GM12875 (cell line): ENCODE measurements around the gene ACSS1.

Experiments used
- H3K4me3 ChIP-seq: one replicate; pipeline ENCODE4 v1.5.1; 2011; ENCODE audit warnings: low read depth, low read length, control low read depth
- TF ChIP-seq, protein P1 (sequence below): IDR thresholded peaks from 2 replicates; pipeline ENCODE4 v1.5.1; 2011; ENCODE audit warnings: low read depth, mild to moderate bottlenecking, control low read depth, inconsistent platforms, low read length, moderate library complexity, borderline replicate concordance; ENCODE audit not compliant: insufficient read depth

ACSS1 gene

DNA sequence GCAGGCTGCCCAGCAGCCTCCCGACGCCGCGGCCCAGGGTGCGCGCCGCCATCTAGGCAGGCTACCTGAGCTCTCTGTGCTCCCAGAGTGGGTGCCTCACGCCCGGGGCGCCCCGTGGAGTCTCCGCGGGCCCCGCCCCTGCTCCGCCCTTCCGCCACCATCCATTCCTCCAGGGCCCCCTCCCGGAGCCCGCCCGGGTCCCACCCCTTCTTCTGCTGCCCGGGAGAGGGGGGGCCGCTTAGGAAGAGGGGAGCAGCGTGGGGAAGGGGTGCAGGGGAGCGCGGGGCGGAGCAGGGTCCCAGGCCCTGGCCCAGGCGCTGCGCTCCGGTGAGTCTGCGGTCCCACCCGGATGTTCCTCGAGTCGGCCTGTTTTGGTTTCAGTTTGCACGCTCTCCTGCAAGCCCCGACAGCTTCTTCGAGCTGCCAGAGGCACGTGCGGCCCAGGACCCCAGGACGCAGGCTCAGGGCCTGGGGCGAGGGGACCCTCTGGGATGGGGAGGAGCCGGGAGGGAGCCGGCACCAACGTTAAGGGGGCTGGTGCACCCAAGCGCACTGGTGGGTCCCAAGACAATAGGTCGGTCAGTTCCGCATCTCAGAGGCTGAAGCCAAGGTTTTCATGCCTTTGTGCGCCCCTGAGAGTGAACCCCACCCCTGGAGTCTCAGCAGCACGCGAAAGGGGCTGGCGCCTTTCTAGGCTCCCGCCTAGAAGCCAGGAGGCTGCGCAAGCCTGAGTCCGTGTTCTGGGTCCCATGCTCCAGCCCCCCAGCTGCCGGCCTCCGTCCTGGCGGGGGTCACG, at the start of gene ACSS1:
ACSS1 (minus strand) TSS at position 89 of the 796 bp plus-strand sequence; CDS start at position 52, 37 bp downstream.
- TF ChIP-seq, protein P1, sequence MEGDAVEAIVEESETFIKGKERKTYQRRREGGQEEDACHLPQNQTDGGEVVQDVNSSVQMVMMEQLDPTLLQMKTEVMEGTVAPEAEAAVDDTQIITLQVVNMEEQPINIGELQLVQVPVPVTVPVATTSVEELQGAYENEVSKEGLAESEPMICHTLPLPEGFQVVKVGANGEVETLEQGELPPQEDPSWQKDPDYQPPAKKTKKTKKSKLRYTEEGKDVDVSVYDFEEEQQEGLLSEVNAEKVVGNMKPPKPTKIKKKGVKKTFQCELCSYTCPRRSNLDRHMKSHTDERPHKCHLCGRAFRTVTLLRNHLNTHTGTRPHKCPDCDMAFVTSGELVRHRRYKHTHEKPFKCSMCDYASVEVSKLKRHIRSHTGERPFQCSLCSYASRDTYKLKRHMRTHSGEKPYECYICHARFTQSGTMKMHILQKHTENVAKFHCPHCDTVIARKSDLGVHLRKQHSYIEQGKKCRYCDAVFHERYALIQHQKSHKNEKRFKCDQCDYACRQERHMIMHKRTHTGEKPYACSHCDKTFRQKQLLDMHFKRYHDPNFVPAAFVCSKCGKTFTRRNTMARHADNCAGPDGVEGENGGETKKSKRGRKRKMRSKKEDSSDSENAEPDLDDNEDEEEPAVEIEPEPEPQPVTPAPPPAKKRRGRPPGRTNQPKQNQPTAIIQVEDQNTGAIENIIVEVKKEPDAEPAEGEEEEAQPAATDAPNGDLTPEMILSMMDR: no peak
- H3K4me3 ChIP-seq: peak within 1 kb of the TSS; percentile 76

DNA sequence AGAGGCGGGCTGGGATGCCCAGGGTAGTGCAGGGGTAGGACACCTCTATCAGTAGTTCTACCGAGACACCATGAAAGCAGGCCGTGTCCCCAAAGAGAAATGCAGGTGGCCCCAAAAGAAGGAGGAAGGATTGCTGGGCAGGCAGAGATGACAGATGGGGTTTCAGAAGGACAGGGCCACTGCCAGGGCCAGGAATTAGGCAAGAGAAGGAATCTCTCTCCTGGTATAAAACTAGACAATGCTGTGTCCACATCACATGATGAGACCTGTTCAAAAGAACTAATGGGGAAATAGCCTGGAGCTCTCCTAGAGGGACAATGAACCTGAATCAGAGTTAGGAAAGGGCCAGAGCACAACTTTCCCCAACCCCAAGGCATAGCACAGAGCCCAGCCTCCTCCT, 45.6 kb upstream of the ACSS1 start:
- H3K4me3 ChIP-seq: no peak overlapping the region
- TF ChIP-seq, protein P1: no peak

DNA sequence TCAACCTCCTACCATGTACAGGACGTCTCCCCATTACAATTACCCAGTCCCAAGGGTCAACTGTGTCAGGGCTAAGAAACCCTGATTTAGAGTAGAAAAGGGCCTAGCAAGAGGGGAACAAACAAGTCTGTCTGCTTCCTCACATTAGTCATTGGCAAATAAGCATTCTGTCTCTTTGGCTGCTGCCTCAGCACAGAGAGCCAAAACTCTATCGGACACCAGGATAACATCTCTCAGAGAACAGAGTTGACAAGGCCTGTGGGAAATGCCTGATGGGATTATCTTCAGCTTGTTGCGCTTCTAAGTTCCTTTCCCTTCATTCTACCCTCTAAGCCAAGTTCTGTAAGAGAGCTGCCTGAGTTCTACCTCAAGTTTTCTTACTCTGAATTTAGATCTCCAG, 43.0 kb upstream of the ACSS1 start:
- H3K4me3 ChIP-seq: no peak overlapping the region
- TF ChIP-seq, protein P1: no peak

DNA sequence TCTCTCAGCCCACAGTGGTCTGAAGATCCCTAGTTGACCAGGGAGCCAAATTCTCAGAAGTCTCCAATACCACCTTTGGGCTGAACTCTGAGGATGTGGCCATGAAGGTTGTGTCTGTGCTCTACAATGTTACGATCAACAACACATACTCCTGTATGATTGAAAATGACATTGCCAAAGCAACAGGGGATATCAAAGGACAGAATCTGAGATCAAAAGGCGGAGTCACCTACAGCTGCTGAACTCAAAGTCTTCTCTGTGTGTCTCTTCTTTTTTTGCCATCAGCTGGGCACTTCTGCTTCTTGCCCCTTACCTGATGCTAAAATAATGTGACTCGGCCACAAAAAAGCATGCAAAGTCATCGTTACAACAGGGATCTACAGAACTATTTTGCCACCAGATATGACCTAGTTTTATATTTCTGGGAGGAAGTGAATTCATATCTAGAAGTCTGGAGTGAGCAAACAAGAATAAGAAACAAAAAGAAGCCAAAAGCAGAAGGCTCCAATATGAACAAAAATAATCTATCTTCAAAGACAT, 41.7 kb upstream of the ACSS1 start:
- no peak overlapping the region for H3K4me3 ChIP-seq
- TF ChIP-seq, protein P1: no peak

DNA sequence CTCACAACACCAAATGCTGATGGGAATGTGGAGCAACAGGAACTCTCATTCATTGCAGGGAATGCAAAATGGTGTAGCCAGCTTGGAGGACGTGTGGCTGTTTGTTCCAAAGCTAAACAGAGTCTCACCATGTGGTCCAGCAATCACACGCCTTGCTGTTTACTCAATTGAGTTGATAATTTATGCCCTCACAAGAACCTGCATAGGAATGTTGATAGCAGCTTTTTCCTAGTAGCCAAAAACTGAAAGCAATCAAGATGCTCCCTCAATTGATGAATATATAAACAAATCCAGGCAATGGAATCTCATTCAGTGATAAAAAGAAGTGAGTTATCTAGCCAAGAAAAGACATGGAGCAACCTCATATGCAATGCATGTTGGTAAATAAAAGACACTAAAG, 39.6 kb upstream of the ACSS1 start:
- no peak overlapping the region for H3K4me3 ChIP-seq
- TF ChIP-seq, protein P1: no peak

DNA sequence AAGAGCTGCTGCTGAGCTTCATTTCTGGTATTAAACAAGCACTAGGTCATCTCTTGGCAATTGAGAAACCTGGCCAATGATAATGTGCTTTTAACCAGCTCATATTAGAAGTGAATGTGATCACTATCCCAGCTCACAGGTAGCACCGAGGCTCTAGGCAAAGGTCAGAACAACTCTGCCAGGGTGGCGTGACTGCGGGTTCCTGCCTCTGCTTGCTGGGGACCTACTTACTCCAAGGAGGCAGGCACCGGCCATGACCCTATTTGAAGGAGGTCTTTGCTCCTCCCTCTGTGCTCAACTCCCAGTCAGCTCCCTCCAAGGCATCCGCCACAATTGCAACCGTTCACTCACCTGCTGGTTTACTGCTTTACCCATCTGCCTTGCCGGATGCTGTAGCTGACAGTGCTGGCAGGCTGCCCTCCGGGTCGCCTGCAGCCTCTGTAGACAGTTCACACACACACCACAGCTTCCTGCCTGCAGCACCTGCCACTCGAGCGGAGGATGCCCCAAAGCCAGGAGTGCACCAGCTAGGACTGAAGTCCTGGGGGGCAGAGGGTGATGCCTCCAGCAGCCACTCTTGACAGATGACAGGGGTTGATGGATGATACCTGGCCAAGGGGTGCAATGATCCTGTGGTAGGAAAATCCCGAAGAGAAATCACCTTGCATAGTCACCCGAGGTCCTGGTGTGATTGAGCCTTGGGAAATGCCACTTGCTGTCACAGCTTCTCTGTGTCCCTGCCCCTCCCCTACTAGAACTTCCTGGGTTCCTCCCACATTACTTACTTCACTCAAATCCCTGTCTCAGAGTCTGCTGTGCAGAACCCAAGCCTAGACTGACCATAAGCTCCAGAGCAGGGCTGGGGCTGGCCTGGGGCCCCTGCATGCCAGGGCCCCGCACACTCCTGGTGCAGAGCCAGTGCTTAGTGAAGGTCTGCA, 32.8 kb upstream of the ACSS1 start:
- H3K4me3 ChIP-seq: no peak overlapping the region
- TF ChIP-seq, protein P1: no peak
